ENCODE data around the gene MCU.
"Not testable (repeated sequence)": the region's sequence is repeated elsewhere in the genome, so short reads cannot be mapped to it uniquely, and the experiment has no call there.

Gene MCU

GRCh38 chr10:72697716-72698115 is 5.8 kb downstream of the MCU start:
- no peaks in the 10 kb centered on the region for H3K9me3 Mint-ChIP-seq
- H3K27ac Mint-ChIP-seq = no peak overlapping the region
- no peak for ATAC-seq
- no peaks in the 10 kb centered on the region for H3K27me3 Mint-ChIP-seq
- H3K4me1 Mint-ChIP-seq = peaks cover 38% of the 10 kb centered on the region
- no peak overlapping the region for H3K4me3 Mint-ChIP-seq
- no peaks in the 10 kb centered on the region for H3K36me3 Mint-ChIP-seq

- not testable (repeated sequence) for H3K36me3 Mint-ChIP-seq, H3K9me3 Mint-ChIP-seq, H3K27me3 Mint-ChIP-seq, H3K27ac Mint-ChIP-seq, ATAC-seq, H3K4me3 Mint-ChIP-seq
- peaks cover 14% of the 10 kb centered on the region for H3K4me1 Mint-ChIP-seq
Measured at GRCh38 chr10:72702465-72702864, 10.5 kb downstream of the MCU start.

GRCh38 chr10:72702868-72703581 is 11.1 kb downstream of the MCU start:
- Mint-ChIP-seq H3K27ac (no peak overlapping the region), H3K9me3 (no peaks in the 10 kb centered on the region), H3K4me1 (peaks cover 16% of the 10 kb centered on the region), H3K27me3 (no peaks in the 10 kb centered on the region), H3K36me3 (no peaks in the 10 kb centered on the region), H3K4me3 (no peak overlapping the region)
- peak; percentile 53 for ATAC-seq

- no peaks in the 10 kb centered on the region for H3K36me3 Mint-ChIP-seq
- no peaks in the 10 kb centered on the region for H3K9me3 Mint-ChIP-seq
- no peak overlapping the region for H3K4me3 Mint-ChIP-seq
- no peak overlapping the region for H3K27ac Mint-ChIP-seq
- no peaks in the 10 kb centered on the region for H3K27me3 Mint-ChIP-seq
- H3K4me1 Mint-ChIP-seq = peaks cover 21% of the 10 kb centered on the region
- no peak for ATAC-seq
Measured at GRCh38 chr10:72704117-72704516, 12.2 kb downstream of the MCU start.

- Mint-ChIP-seq H3K27me3 (no peaks in the 10 kb centered on the region), H3K27ac (no peak overlapping the region), H3K4me3 (no peak overlapping the region), H3K36me3 (no peaks in the 10 kb centered on the region), H3K4me1 (peaks cover 9% of the 10 kb centered on the region), H3K9me3 (no peaks in the 10 kb centered on the region)
- no peak for ATAC-seq
Measured at GRCh38 chr10:72709041-72709440, 17.1 kb downstream of the MCU start.

- ATAC-seq = no peak
- Mint-ChIP-seq H3K27ac (no peak overlapping the region), H3K4me1 (peaks cover 7% of the 10 kb centered on the region), H3K36me3 (peaks cover 23% of the 10 kb centered on the region), H3K4me3 (no peak overlapping the region), H3K27me3 (no peaks in the 10 kb centered on the region), H3K9me3 (no peaks in the 10 kb centered on the region)
Measured at GRCh38 chr10:72712136-72712535, 20.2 kb downstream of the MCU start.

- no peak for ATAC-seq
- Mint-ChIP-seq H3K4me1 (no peaks in the 10 kb centered on the region), H3K27me3 (no peaks in the 10 kb centered on the region), H3K9me3 (no peaks in the 10 kb centered on the region), H3K27ac (no peak overlapping the region), H3K36me3 (peaks cover 42% of the 10 kb centered on the region), H3K4me3 (no peak overlapping the region)
Measured at GRCh38 chr10:72719941-72720592, 28.1 kb downstream of the MCU start.

GRCh38 chr10:72720814-72721660 is 29.1 kb downstream of the MCU start:
- Mint-ChIP-seq H3K9me3 (no peaks in the 10 kb centered on the region), H3K36me3 (peaks cover 35% of the 10 kb centered on the region), H3K27me3 (no peaks in the 10 kb centered on the region), H3K4me1 (no peaks in the 10 kb centered on the region), H3K4me3 (no peak overlapping the region), H3K27ac (no peak overlapping the region)
- ATAC-seq = no peak

- H3K4me3 Mint-ChIP-seq = no peak overlapping the region
- no peaks in the 10 kb centered on the region for H3K9me3 Mint-ChIP-seq
- H3K4me1 Mint-ChIP-seq = peaks cover 13% of the 10 kb centered on the region
- no peaks in the 10 kb centered on the region for H3K27me3 Mint-ChIP-seq
- no peak for ATAC-seq
- no peak overlapping the region for H3K27ac Mint-ChIP-seq
- peaks cover 18% of the 10 kb centered on the region for H3K36me3 Mint-ChIP-seq
Measured at GRCh38 chr10:72727130-72727529, 35.2 kb downstream of the MCU start.

GRCh38 chr10:72728462-72728861 is 36.5 kb downstream of the MCU start:
- Mint-ChIP-seq H3K36me3 (peaks cover 18% of the 10 kb centered on the region), H3K4me1 (peaks cover 13% of the 10 kb centered on the region), H3K27ac (no peak overlapping the region), H3K9me3 (no peaks in the 10 kb centered on the region), H3K27me3 (no peaks in the 10 kb centered on the region), H3K4me3 (no peak overlapping the region)
- ATAC-seq = no peak

GRCh38 chr10:72729528-72729927 is 37.6 kb downstream of the MCU start:
- Mint-ChIP-seq H3K27ac (no peak overlapping the region), H3K9me3 (no peaks in the 10 kb centered on the region), H3K36me3 (peaks cover 8% of the 10 kb centered on the region), H3K27me3 (no peaks in the 10 kb centered on the region), H3K4me1 (peaks cover 13% of the 10 kb centered on the region), H3K4me3 (no peak overlapping the region)
- peak; percentile 79 for ATAC-seq

- H3K9me3 Mint-ChIP-seq = no peaks in the 10 kb centered on the region
- no peak overlapping the region for H3K4me3 Mint-ChIP-seq
- H3K27me3 Mint-ChIP-seq = no peaks in the 10 kb centered on the region
- H3K36me3 Mint-ChIP-seq = peaks cover 6% of the 10 kb centered on the region
- ATAC-seq = no peak
- H3K27ac Mint-ChIP-seq = no peak overlapping the region
- H3K4me1 Mint-ChIP-seq = peaks cover 18% of the 10 kb centered on the region
Measured at GRCh38 chr10:72730479-72730878, 38.5 kb downstream of the MCU start.

- Mint-ChIP-seq H3K27ac (no peak overlapping the region), H3K9me3 (no peaks in the 10 kb centered on the region), H3K27me3 (no peaks in the 10 kb centered on the region), H3K4me3 (no peak overlapping the region), H3K4me1 (peaks cover 32% of the 10 kb centered on the region), H3K36me3 (peaks cover 6% of the 10 kb centered on the region)
- ATAC-seq = no peak
Measured at GRCh38 chr10:72731916-72732419, 40.0 kb downstream of the MCU start.

GRCh38 chr10:72732521-72732920 is 40.6 kb downstream of the MCU start:
- H3K9me3 Mint-ChIP-seq = no peaks in the 10 kb centered on the region
- H3K4me1 Mint-ChIP-seq = peaks cover 32% of the 10 kb centered on the region
- H3K36me3 Mint-ChIP-seq = peaks cover under 1% of the 10 kb centered on the region
- no peak overlapping the region for H3K27ac Mint-ChIP-seq
- no peak for ATAC-seq
- no peaks in the 10 kb centered on the region for H3K27me3 Mint-ChIP-seq
- H3K4me3 Mint-ChIP-seq = no peak overlapping the region

GRCh38 chr10:72733989-72734388 is 42.0 kb downstream of the MCU start:
- H3K27ac Mint-ChIP-seq = no peak overlapping the region
- H3K4me3 Mint-ChIP-seq = no peak overlapping the region

More at GRCh38 chr10:72733989-72734388, 42.0 kb downstream of the MCU start:
- no peaks in the 10 kb centered on the region for H3K9me3 Mint-ChIP-seq
- peaks cover 39% of the 10 kb centered on the region for H3K4me1 Mint-ChIP-seq
- ATAC-seq = no peak
- H3K36me3 Mint-ChIP-seq = no peaks in the 10 kb centered on the region
- no peaks in the 10 kb centered on the region for H3K27me3 Mint-ChIP-seq
